HepG2 (cell line): ENCODE results near the gene STX2. TPM values are rescaled to one million over a fixed set of nuclear protein-coding genes. Genes with fewer than 3 reads are reported as not detected.
A peak's percentile ranks its signal among the peaks of the same experiment; 100 is the strongest.

Experiments
- ATAC-seq: fragments of 200-7000 bp; cut with Tn5 transposase; 3 replicates; pipeline ENCODE4 v1.9.1; 2020; ENCODE audit warnings: mild to moderate bottlenecking, moderate library complexity
- BruUV-seq: library from RNA; stranded (reverse); fragments of 400-500 nt; replicated peaks from 2 replicates; lab custom pipeline; 2021; lab: Mats Ljungman, UMichigan
- CTCF ChIA-PET: fragments of 300-600 bp; formaldehyde crosslinking; extraction: SDS; loops from one replicate; lab custom pipeline; 2021; ENCODE audit warnings: low total read pairs, inconsistent platforms, low intra/inter-chr PET ratio; lab: Yijun Ruan, JAX
- POLR2A ChIA-PET: fragments of 350-600 bp; sonication (Branson Sonifier 250); formaldehyde crosslinking; loops from one replicate; lab custom pipeline; 2020; ENCODE audit warnings: antibody characterized with exemption, inconsistent platforms; lab: Yijun Ruan, JAX
- DNase-seq: peaks from one replicate; pipeline ENCODE4 v3.0.0-alpha.2; 2015; ENCODE audit warnings: low spot score
- FAIRE-seq: peaks from 3 replicates; lab custom pipeline; 2011; peaks lifted over from hg19 to GRCh38; lab: Jason Lieb, UNC
- H2AFZ ChIP-seq: one replicate; pipeline ENCODE4 v1.6.1; 2011; ENCODE audit warnings: low read length, inconsistent platforms
- H3K27ac ChIP-seq: fragments of 300-600 bp; 3 replicates; pipeline ENCODE4 v1.8.0; 2011; ENCODE audit warnings: mixed run types, mild to moderate bottlenecking, mixed read lengths, low read length, inconsistent platforms; ENCODE audit not compliant: insufficient read depth; ENCODE audit errors: extremely low read length
- H3K27me3 ChIP-seq, 2 experiments: fragments of 200-600 bp in 1 of 2; 2 replicates in 1 of 2; 3 replicates in 1 of 2; pipeline versions ENCODE4 v1.6.0 to v1.8.0; 2011; ENCODE audit warnings: low read length in 2 of 2, mild to moderate bottlenecking in 2 of 2, moderate library complexity in 2 of 2, inconsistent platforms in 1 of 2; ENCODE audit not compliant: insufficient read depth in 2 of 2, control insufficient read depth in 1 of 2
- H3K36me3 ChIP-seq, 2 experiments: fragments of 200-600 bp in 1 of 2; replicated peaks in 1 of 2; 2 replicates in 1 of 2; 3 replicates in 1 of 2; pipeline versions ENCODE4 v1.5.1 to v1.8.0; 2011; ENCODE audit warnings: low read length in 2 of 2, inconsistent platforms in 1 of 2; ENCODE audit not compliant: insufficient read depth in 2 of 2, control insufficient read depth in 1 of 2
- H3K4me1 ChIP-seq: 2 replicates; pipeline ENCODE4 v1.5.1; 2012; ENCODE audit warnings: low read length, inconsistent platforms; ENCODE audit not compliant: insufficient read depth
- H3K4me2 ChIP-seq: 2 replicates; pipeline ENCODE4 v1.6.0; 2011; ENCODE audit warnings: low read depth, low read length, inconsistent platforms
- H3K4me3 ChIP-seq, 3 experiments: fragments of 200-600 bp in 1 of 3; sonication (generic), shearing (Covaris generic) in 1 of 3; replicated peaks in 1 of 3; 2 replicates each; pipeline ENCODE4 v1.5.1; 2011 to 2016; ENCODE audit warnings: low read length in 3 of 3, inconsistent platforms in 2 of 3, low read depth in 2 of 3, mild to moderate bottlenecking in 2 of 3, control low read depth in 1 of 3, mixed read lengths in 1 of 3; ENCODE audit not compliant: insufficient read depth in 1 of 3
- H3K79me2 ChIP-seq: one replicate; pipeline ENCODE4 v1.6.1; 2011; ENCODE audit warnings: low read length, inconsistent platforms; ENCODE audit not compliant: insufficient read depth
- H3K9ac ChIP-seq: 2 replicates; pipeline ENCODE4 v1.6.0; 2011; ENCODE audit warnings: mild to moderate bottlenecking, low read depth, low read length, inconsistent platforms; ENCODE audit not compliant: insufficient read depth
- H3K9me3 ChIP-seq: 2 replicates; pipeline ENCODE4 v1.5.1; 2012; ENCODE audit warnings: mild to moderate bottlenecking, low read length
- H4K20me1 ChIP-seq: 2 replicates; pipeline ENCODE4 v1.6.0; 2011; ENCODE audit warnings: inconsistent platforms, mild to moderate bottlenecking, low read length, moderate library complexity; ENCODE audit not compliant: insufficient read depth
- ARID5B ChIP-seq: IDR thresholded peaks from 2 replicates; pipeline ENCODE4 v1.4.0; 2020; ENCODE audit warnings: mild to moderate bottlenecking, missing genetic modification reagents
- NR0B2 ChIP-seq: sonication (generic); formaldehyde crosslinking; IDR thresholded peaks from 2 replicates; pipeline ENCODE4 v1.4.0; 2020; ENCODE audit warnings: mild to moderate bottlenecking, missing genetic modification reagents
- USF2 ChIP-seq, 2 experiments: sonication (generic) in 1 of 2; formaldehyde crosslinking in 1 of 2; IDR thresholded peaks; 2 replicates each; pipeline versions ENCODE4 v1.5.1 to v1.6.1; 2011 to 2020; ENCODE audit warnings: borderline replicate concordance in 1 of 2, low read depth in 1 of 2, low read length in 1 of 2, mild to moderate bottlenecking in 1 of 2, missing genetic modification reagents in 1 of 2, moderate library complexity in 1 of 2
- ZFX ChIP-seq: sonication (generic); formaldehyde crosslinking; IDR thresholded peaks from 2 replicates; pipeline ENCODE4 v1.4.0; 2020; ENCODE audit warnings: mild to moderate bottlenecking, low read depth, missing genetic modification reagents, moderate library complexity
- ZNF362 ChIP-seq: sonication (generic); formaldehyde crosslinking; IDR thresholded peaks from 2 replicates; pipeline ENCODE4 v1.4.0; 2020; ENCODE audit warnings: missing genetic modification reagents, mild to moderate bottlenecking, borderline replicate concordance
- ZNF569 ChIP-seq: sonication (generic); formaldehyde crosslinking; IDR thresholded peaks from 2 replicates; pipeline ENCODE4 v1.5.0; 2020; ENCODE audit warnings: mild to moderate bottlenecking, missing genetic modification reagents, moderate library complexity, borderline replicate concordance
- ZNF770 ChIP-seq: sonication (generic); formaldehyde crosslinking; IDR thresholded peaks from 2 replicates; pipeline ENCODE4 v1.5.0; 2020; ENCODE audit warnings: mild to moderate bottlenecking, missing genetic modification reagents
- ZXDC ChIP-seq: sonication (generic); formaldehyde crosslinking; IDR thresholded peaks from 2 replicates; pipeline ENCODE4 v1.5.0; 2020; ENCODE audit warnings: mild to moderate bottlenecking, missing genetic modification reagents
- WGBS: methylation state at CpG from one replicate; pipeline ENCODE4 v1.1.6; 2017; ENCODE audit warnings: low lambda C conversion rate; 5-methylcytosine and 5-hydroxymethylcytosine counted together
- in situ Hi-C: cut with HindIII; loops from 2 replicates; pipeline ENCODE4 v1.10.0; 2017; ENCODE audit warnings: low pct_unique_long_range_greater_than_20kb; ENCODE audit not compliant: extremely low pct_ligation_motif_present
- intact Hi-C: fragments of 100-400 bp; cut with micrococcal nuclease; formaldehyde crosslinking; loops from one replicate; pipeline ENCODE4 v1.10.0; 2022; ENCODE audit not compliant: unreplicated experiment
- polyA plus RNA-seq, 8 experiments: library from polyadenylated mRNA; depleted of rRNA in 3 of 8; stranded (reverse) in 7 of 8; unstranded in 1 of 8; fragments of >200 nt; fragmentation: Illumina TruSeq in 4 of 8; extraction: Trizol in 4 of 8; gene quantifications; 2 replicates each; pipeline versions ENCODE4 v1.2.1 to v1.2.3, GENCODE V29; 2011 to 2016; ENCODE audit warnings: low read depth in 4 of 8, missing spikeins in 1 of 8, mixed read lengths in 1 of 8; ENCODE audit not compliant: insufficient read depth in 1 of 8
- total RNA-seq, 5 experiments: library from RNA; depleted of rRNA; stranded (reverse); fragments of >200 nt; fragmentation: Illumina TruSeq; extraction: Trizol; gene quantifications; 2 replicates each; pipeline ENCODE4 v1.2.3, GENCODE V29; 2016; ENCODE audit warnings: low read depth in 1 of 5

STX2 gene
- total and polyA plus RNA-seq, 2 of the 13 experiments (the other 11 are each of a cell fraction or from before 2014, with no cell fraction given) = 13.4 to 25.1 TPM

GRCh38 chr12:130831876-130832405 lies 7.1 kb downstream of the STX2 start:
- intact Hi-C loops = no loop called here
- TF ChIP-seq ZNF362 (peak; percentile 16; the same call in 1 of the 2 replicates), USF2 (IDR thresholded peaks at IDR 0.05; ENCODE audit: low read depth, low read length) (peak; percentile 37; the same call in 1 of the 2 replicates), USF2 (CRISPR knock-in tag; IDR thresholded peaks at IDR 0.05; ENCODE audit: borderline replicate concordance) (no peak; the same call in 1 of the 2 replicates), ARID5B (peak; percentile 18; the same call in 1 of the 2 replicates), ZNF569 (CRISPR knock-in tag) (no peak), ZNF770 (CRISPR knock-in tag) (peak; percentile 39; the same call in 1 of the 2 replicates), NR0B2 (CRISPR knock-in tag) (no peak), ZFX (CRISPR knock-in tag) (peak; percentile 30; the same call in 1 of the 2 replicates), ZXDC (CRISPR knock-in tag) (no peak)

More at GRCh38 chr12:130831876-130832405, 7.1 kb downstream of the STX2 start:
- H3K4me3 ChIP-seq = no peak overlapping the region
- no peaks in the 10 kb centered on the region for H4K20me1 ChIP-seq
- H2AFZ ChIP-seq = no peak overlapping the region
- peaks cover 39% of the 10 kb centered on the region for H3K4me1 ChIP-seq
- H3K4me2 ChIP-seq = no peak overlapping the region
- ChIA-PET CTCF (no interaction called here), POLR2A (interaction anchor here (1.7 kb wide), 1 partner anchor 39 kb away, joined by 8 read pairs; no protein-coding TSS in a partner anchor)
- in situ Hi-C loops = no loop called here
- no TSS peak for BruUV-seq
- H3K9me3 ChIP-seq = no peaks in the 10 kb centered on the region
- no peaks in the 10 kb centered on the region for H3K27me3 ChIP-seq
- H3K9ac ChIP-seq = no peak overlapping the region
- peaks cover 11% of the 10 kb centered on the region for H3K79me2 ChIP-seq
- WGBS = 56% methylated on average over 5 of the region's 5 CpGs
- ATAC-seq (peak; percentile 29; the same call in 1 of the 3 replicates), DNase-seq (no peak), FAIRE-seq (peak; percentile 21)
- 0 out of 5 replicates have a peak, but pooled peaks cover 0 to 2% of the 10 kb centered on the region in 2 experiments for H3K36me3 ChIP-seq
- no peak overlapping the region for H3K27ac ChIP-seq
